ENCODE data around the gene EGLN2. TPM values are rescaled to one million over a fixed set of nuclear protein-coding genes. Genes with fewer than 3 reads are reported as not detected.

Gene EGLN2
- total and polyA plus RNA-seq, 9 of the 15 experiments (the other 6 are each of a cell fraction or from before 2014, with no cell fraction given) = 9.6 to 114 (median 71.0) TPM

DNA sequence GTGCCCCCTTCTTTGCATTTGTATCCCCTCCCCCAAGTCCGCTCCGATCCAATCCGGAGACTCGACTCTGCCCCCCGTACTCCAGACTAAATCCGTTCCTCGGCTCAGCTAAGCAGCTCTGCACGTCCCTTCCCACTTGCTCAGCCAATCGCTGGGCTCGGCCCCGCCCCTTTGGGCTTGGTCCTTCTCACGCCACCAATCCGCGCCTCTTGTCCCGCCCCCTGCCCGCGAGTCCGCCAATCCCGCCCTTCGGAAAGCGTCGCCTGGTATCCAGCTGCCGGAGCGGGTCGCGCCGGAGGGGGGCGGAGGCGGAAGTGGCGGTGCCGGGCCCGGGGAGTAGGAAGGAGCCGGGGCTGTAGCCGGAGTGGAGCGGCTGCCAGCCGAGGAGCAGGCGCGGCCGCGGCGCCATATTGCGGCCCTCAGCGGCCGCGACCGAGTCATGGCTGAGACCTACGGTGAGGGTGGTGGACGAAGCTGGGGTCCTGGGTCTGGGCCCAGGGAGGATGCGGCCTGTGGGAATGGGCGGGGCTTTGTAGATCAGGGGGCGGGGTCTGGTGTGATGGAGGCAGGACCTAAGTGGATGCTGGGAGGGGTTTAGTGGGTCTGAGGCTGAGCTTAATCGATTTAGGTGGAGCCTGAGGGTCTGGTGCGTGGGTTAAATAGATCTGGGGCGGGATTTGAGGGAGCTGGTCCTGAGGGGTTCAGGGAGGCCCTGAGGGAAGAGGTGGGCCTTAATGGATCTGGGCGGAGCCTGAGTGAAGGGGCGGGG is 20.9 kb upstream of the EGLN2 start, which contains the start of gene RAB4B (continued):
- TF ChIP-seq DIDO1 (tag; IDR thresholded peaks at IDR 0.05; ENCODE audit: low read depth) (0 out of 2 replicates have a peak, but pooled peaks have one; percentile 0), TAF9B (IDR thresholded peaks at IDR 0.05; ENCODE audit: partially characterized antibody) (no peak), ZFX (CRISPR knock-in tag; IDR thresholded peaks at IDR 0.05) (peak; percentile 96), CCNT2 (IDR thresholded peaks at IDR 0.05; ENCODE audit: borderline replicate concordance, extremely low read depth, insufficient read length, low read depth, low read length) (peak; percentile 75), ZC3H8 (IDR thresholded peaks at IDR 0.05) (no peak), CTCFL (IDR thresholded peaks at IDR 0.05; ENCODE audit: borderline replicate concordance, insufficient read depth, low read depth, low read length, poor library complexity, severe bottlenecking) (peak; percentile 6), STAT5A (IDR thresholded peaks at IDR 0.05; ENCODE audit: borderline replicate concordance, low read length) (no peak), FIP1L1 (IDR thresholded peaks at IDR 0.05; ENCODE audit: low read depth, low read length, poor library complexity, severe bottlenecking) (no peak), ZNF134 (CRISPR knock-in tag; conservative IDR thresholded peaks at IDR 0.05) (no peak), TBP (optimal IDR thresholded peaks at IDR 0.05; ENCODE audit: low read depth, low read length) (peak; percentile 56), GABPB1 (CRISPR knock-in tag; IDR thresholded peaks at IDR 0.05) (peak; percentile 87), ZNF41 (CRISPR knock-in tag; conservative IDR thresholded peaks at IDR 0.05) (no peak), BRF1 (IDR thresholded peaks at IDR 0.05; ENCODE audit: borderline replicate concordance, extremely low read depth, insufficient read length) (no peak), NKRF (IDR thresholded peaks at IDR 0.05; ENCODE audit: borderline replicate concordance) (peak; percentile 92), ZNF75A (CRISPR knock-in tag; IDR thresholded peaks at IDR 0.05) (no peak), POLR2AphosphoS2 (IDR thresholded peaks at IDR 0.05; ENCODE audit: low read length) (no peak), POLR3A (IDR thresholded peaks at IDR 0.05; ENCODE audit: borderline replicate concordance, extremely low read depth, insufficient read depth, insufficient read length) (no peak), ZNF253 (CRISPR knock-in tag; conservative IDR thresholded peaks at IDR 0.05) (no peak)
- TF ChIP-seq, protein P1, sequence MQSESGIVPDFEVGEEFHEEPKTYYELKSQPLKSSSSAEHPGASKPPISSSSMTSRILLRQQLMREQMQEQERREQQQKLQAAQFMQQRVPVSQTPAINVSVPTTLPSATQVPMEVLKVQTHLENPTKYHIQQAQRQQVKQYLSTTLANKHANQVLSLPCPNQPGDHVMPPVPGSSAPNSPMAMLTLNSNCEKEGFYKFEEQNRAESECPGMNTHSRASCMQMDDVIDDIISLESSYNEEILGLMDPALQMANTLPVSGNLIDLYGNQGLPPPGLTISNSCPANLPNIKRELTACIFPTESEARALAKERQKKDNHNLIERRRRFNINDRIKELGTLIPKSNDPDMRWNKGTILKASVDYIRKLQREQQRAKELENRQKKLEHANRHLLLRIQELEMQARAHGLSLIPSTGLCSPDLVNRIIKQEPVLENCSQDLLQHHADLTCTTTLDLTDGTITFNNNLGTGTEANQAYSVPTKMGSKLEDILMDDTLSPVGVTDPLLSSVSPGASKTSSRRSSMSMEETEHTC (IDR thresholded peaks at IDR 0.05) = no peak
- TF ChIP-seq, protein P2, sequence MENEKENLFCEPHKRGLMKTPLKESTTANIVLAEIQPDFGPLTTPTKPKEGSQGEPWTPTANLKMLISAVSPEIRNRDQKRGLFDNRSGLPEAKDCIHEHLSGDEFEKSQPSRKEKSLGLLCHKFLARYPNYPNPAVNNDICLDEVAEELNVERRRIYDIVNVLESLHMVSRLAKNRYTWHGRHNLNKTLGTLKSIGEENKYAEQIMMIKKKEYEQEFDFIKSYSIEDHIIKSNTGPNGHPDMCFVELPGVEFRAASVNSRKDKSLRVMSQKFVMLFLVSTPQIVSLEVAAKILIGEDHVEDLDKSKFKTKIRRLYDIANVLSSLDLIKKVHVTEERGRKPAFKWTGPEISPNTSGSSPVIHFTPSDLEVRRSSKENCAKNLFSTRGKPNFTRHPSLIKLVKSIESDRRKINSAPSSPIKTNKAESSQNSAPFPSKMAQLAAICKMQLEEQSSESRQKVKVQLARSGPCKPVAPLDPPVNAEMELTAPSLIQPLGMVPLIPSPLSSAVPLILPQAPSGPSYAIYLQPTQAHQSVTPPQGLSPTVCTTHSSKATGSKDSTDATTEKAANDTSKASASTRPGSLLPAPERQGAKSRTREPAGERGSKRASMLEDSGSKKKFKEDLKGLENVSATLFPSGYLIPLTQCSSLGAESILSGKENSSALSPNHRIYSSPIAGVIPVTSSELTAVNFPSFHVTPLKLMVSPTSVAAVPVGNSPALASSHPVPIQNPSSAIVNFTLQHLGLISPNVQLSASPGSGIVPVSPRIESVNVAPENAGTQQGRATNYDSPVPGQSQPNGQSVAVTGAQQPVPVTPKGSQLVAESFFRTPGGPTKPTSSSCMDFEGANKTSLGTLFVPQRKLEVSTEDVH (IDR thresholded peaks at IDR 0.05; ENCODE audit: low read depth, partially characterized antibody) = peak; percentile 85

Measured in K562 (cell line).